Ishikawa (cell line): ENCODE data around the gene TM9SF2.
A peak's percentile ranks its signal among the peaks of the same experiment; 100 is the strongest.

Source experiments
- CEBPB ChIP-seq: IDR thresholded peaks from 2 replicates; pipeline ENCODE4 v1.6.1; 2012
- CREB1 ChIP-seq: IDR thresholded peaks from 2 replicates; pipeline ENCODE4 v1.6.1; 2012; ENCODE audit warnings: low read depth
- EGR1 ChIP-seq: IDR thresholded peaks from 2 replicates; pipeline ENCODE4 v1.6.1; 2012
- EP300 ChIP-seq: IDR thresholded peaks from 2 replicates; pipeline ENCODE4 v1.6.1; 2012; ENCODE audit warnings: borderline replicate concordance
- FOXM1 ChIP-seq: IDR thresholded peaks from 2 replicates; pipeline ENCODE4 v1.6.1; 2012; ENCODE audit warnings: low read depth, borderline replicate concordance
- MAX ChIP-seq: IDR thresholded peaks from 2 replicates; pipeline ENCODE4 v1.6.1; 2012
- NFIC ChIP-seq: IDR thresholded peaks from 2 replicates; pipeline ENCODE4 v1.6.1; 2012
- RAD21 ChIP-seq: IDR thresholded peaks from 2 replicates; pipeline ENCODE4 v1.6.1; 2012; ENCODE audit warnings: low read depth
- REST ChIP-seq: IDR thresholded peaks from 2 replicates; pipeline ENCODE4 v1.6.1; 2012; ENCODE audit warnings: low read depth, mild to moderate bottlenecking
- TAF1 ChIP-seq: IDR thresholded peaks from 2 replicates; pipeline ENCODE4 v1.6.1; 2012; ENCODE audit warnings: low read depth, mild to moderate bottlenecking
- TCF12 ChIP-seq: IDR thresholded peaks from 2 replicates; pipeline ENCODE4 v1.6.1; 2012; ENCODE audit warnings: low read depth
- TEAD4 ChIP-seq: IDR thresholded peaks from 2 replicates; pipeline ENCODE4 v1.6.1; 2012
- USF1 ChIP-seq: IDR thresholded peaks from 2 replicates; pipeline ENCODE4 v1.6.1; 2012
- YY1 ChIP-seq: IDR thresholded peaks from 2 replicates; pipeline ENCODE4 v1.6.1; 2012; ENCODE audit warnings: low read depth
- ZBTB7A ChIP-seq: IDR thresholded peaks from 2 replicates; pipeline ENCODE4 v1.6.1; 2012; ENCODE audit warnings: low read depth

TM9SF2 gene

GRCh38 chr13:99525967-99526366 lies 24.7 kb downstream of the TM9SF2 start:
- TF ChIP-seq EP300, result no peak
- TF ChIP-seq FOXM1, result no peak
- no peak for TF ChIP-seq TCF12

GRCh38 chr13:99526549-99526948 lies 25.3 kb downstream of the TM9SF2 start:
- TF ChIP-seq REST (no peak), FOXM1 (no peak), EGR1 (no peak), CEBPB (no peak), TAF1 (no peak), RAD21 (no peak), TCF12 (no peak), EP300 (no peak), YY1 (no peak), ZBTB7A (no peak), USF1 (no peak), MAX (no peak), NFIC (no peak), TEAD4 (no peak)

- TF ChIP-seq REST (no peak), YY1 (no peak), EGR1 (no peak), TCF12 (no peak), CEBPB (no peak), FOXM1 (no peak), NFIC (no peak), ZBTB7A (no peak), TAF1 (no peak), EP300 (no peak), USF1 (no peak)
These were observed 26.0 kb downstream of the TM9SF2 start for GRCh38 chr13:99527301-99527700.

GRCh38 chr13:99528547-99528946 lies 27.3 kb downstream of the TM9SF2 start:
- TF ChIP-seq MAX (no peak), RAD21 (peak; percentile 18; the same call in 1 of the 2 replicates)

GRCh38 chr13:99536023-99536422 lies 34.8 kb downstream of the TM9SF2 start:
- TF ChIP-seq CREB1 (no peak), YY1 (no peak), TAF1 (no peak), REST (no peak), TCF12 (no peak), NFIC (no peak), RAD21 (no peak), EGR1 (no peak), TEAD4 (no peak), USF1 (no peak), FOXM1 (no peak), ZBTB7A (no peak), CEBPB (no peak), MAX (no peak), EP300 (no peak)
